Esophagus muscularis mucosa (tissue), 4 donors: ENCODE data around the gene CDH4. TPM values are rescaled to one million over a fixed set of nuclear protein-coding genes. Genes with fewer than 3 reads are reported as not detected.

Experiments
- DNase-seq: peaks from one replicate; pipeline ENCODE4 v3.0.0-alpha.2; 2017; ENCODE audit errors: extremely low spot score
- H3K27ac ChIP-seq, 4 donors: fragments of 200-600 bp; sonication (generic); replicated peaks in 1 of 4; 1 replicate in 3 of 4; 2 replicates in 1 of 4; pipeline ENCODE4 v1.5.1; 2016 to 2019; ENCODE audit warnings: mild to moderate bottlenecking in 1 of 4
- H3K27me3 ChIP-seq, 4 donors: fragments of 200-600 bp; sonication (generic); one replicate each; pipeline versions ENCODE4 v1.5.1 to v1.6.0; 2016 to 2019
- H3K36me3 ChIP-seq, 4 donors: fragments of 200-600 bp; sonication (generic); one replicate each; pipeline ENCODE4 v1.5.1; 2016 to 2019
- H3K4me1 ChIP-seq, 4 donors: fragments of 200-600 bp; sonication (generic); one replicate each; pipeline ENCODE4 v1.5.1; 2016 to 2019
- H3K4me3 ChIP-seq, 4 donors: fragments of 200-600 bp; sonication (generic); 1 replicate in 2 of 4; 2 replicates in 2 of 4; pipeline ENCODE4 v1.5.1; 2016 to 2019; ENCODE audit warnings: mild to moderate bottlenecking in 4 of 4, moderate library complexity in 1 of 4
- H3K9me3 ChIP-seq, 4 donors: fragments of 200-600 bp; sonication (generic); 1 replicate in 3 of 4; 2 replicates in 1 of 4; pipeline ENCODE4 v1.5.1; 2016 to 2019
- CTCF ChIP-seq, 3 experiments: fragments of 200-600 bp in 2 of 3; fragments of 450-650 bp in 1 of 3; sonication (generic) in 2 of 3; IDR thresholded peaks; one replicate each; pipeline ENCODE4 v1.5.1; 2017 to 2019; ENCODE audit warnings: antibody characterized with exemption in 3 of 3, mild to moderate bottlenecking in 2 of 3, moderate library complexity in 1 of 3
- EP300 ChIP-seq: sonication (generic); formaldehyde crosslinking; IDR thresholded peaks from one replicate; pipeline ENCODE4 v1.6.1; 2017; ENCODE audit warnings: antibody characterized with exemption
- POLR2A ChIP-seq: fragments of 450-650 bp; IDR thresholded peaks from one replicate; pipeline ENCODE4 v1.6.1; 2017; ENCODE audit warnings: antibody characterized with exemption, moderate library complexity, mild to moderate bottlenecking, low read depth
- POLR2AphosphoS5 ChIP-seq, 2 donors: sonication (generic); formaldehyde crosslinking; IDR thresholded peaks; one replicate each; pipeline ENCODE4 v1.6.1; 2017; ENCODE audit warnings: antibody characterized with exemption in 2 of 2
- WGBS: methylation state at CpG from one replicate; pipeline ENCODE4 v1.1.5; 2018; 5-methylcytosine and 5-hydroxymethylcytosine counted together
- intact Hi-C: fragments of 100-400 bp; cut with DNase I; formaldehyde crosslinking; loops from one replicate; pipeline ENCODE4 v1.15.1; 2023
- total RNA-seq, 4 donors: library from RNA; depleted of rRNA; stranded (reverse); fragments of >200 nt; gene quantifications; one replicate each; pipeline versions ENCODE4 v1.1.0 to v1.2.1, GENCODE V29; 2016

Gene CDH4
- total RNA-seq, 4 donors from 2014 or later: 0.42 to 1.3 (median 0.48) TPM

- 76% methylated on average over 13 of the region's 13 CpGs for WGBS
- Histone ChIP-seq H3K4me3 (no peak overlapping the region), H3K27me3 (peaks cover 0 to 16% (median 0%) of the 10 kb centered on the region in 4 donors), H3K27ac (no peak overlapping the region), H3K4me1 (no peaks in the 10 kb centered on the region), H3K9me3 (no peaks in the 10 kb centered on the region), H3K36me3 (no peaks in the 10 kb centered on the region)
- TF ChIP-seq EP300 (no peak), POLR2A (no peak), POLR2AphosphoS5 (IDR thresholded peaks at IDR 0.05) (no peak), CTCF (IDR thresholded peaks at IDR 0.05) (no peak)
- no peak for DNase-seq
- intact Hi-C loops: no loop called here
Observed at GRCh38 chr20:61862881-61863280, 610.8 kb downstream of the CDH4 start.

DNA sequence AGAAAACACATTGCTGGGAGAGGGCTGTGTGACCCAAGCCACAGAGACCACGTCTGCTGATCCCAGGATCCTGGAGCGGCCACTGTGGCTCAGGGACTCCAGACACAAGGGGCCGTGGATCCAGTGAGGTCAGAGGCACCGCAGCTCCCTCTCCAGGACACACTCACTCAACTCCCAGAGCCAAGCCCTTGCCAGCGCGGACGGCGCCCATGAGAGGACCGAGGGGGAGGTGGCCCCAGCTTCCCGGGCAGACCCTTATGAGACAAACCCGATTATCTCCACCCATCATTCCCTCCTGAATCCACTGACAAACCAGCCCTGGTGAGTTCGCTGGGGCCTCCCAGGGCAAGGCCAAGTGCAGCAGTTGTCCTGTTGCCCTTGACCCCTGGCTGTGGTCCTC, 612.4 kb downstream of the CDH4 start:
- DNase-seq: no peak
- WGBS: no CpG with 5 or more reads among the region's 12 CpGs
- peaks cover 0 to 16% (median 0%) of the 10 kb centered on the region in 4 donors for H3K27me3 ChIP-seq
- no peak overlapping the region for H3K27ac ChIP-seq
- no peaks in the 10 kb centered on the region for H3K36me3 ChIP-seq
- TF ChIP-seq POLR2AphosphoS5 (IDR thresholded peaks at IDR 0.05) (no peak), EP300 (no peak), POLR2A (no peak), CTCF (IDR thresholded peaks at IDR 0.05) (no peak)
- H3K9me3 ChIP-seq: no peaks in the 10 kb centered on the region
- H3K4me3 ChIP-seq: no peak overlapping the region
- intact Hi-C loops: no loop called here
- H3K4me1 ChIP-seq: no peaks in the 10 kb centered on the region

- H3K36me3 ChIP-seq: no peaks in the 10 kb centered on the region
- DNase-seq: no peak
- TF ChIP-seq CTCF (IDR thresholded peaks at IDR 0.05) (no peak), EP300 (no peak), POLR2A (no peak), POLR2AphosphoS5 (IDR thresholded peaks at IDR 0.05) (no peak)
- no peak overlapping the region for H3K27ac ChIP-seq
- H3K9me3 ChIP-seq: no peaks in the 10 kb centered on the region
- H3K4me3 ChIP-seq: no peak overlapping the region
- intact Hi-C loops: no loop called here
- peaks cover 0 to 16% (median 0%) of the 10 kb centered on the region in 4 donors for H3K27me3 ChIP-seq
- H3K4me1 ChIP-seq: no peaks in the 10 kb centered on the region
- WGBS: 93% methylated on average over 1 of the region's 1 CpG
Observed at GRCh38 chr20:61865353-61865752, 613.3 kb downstream of the CDH4 start.

DNA sequence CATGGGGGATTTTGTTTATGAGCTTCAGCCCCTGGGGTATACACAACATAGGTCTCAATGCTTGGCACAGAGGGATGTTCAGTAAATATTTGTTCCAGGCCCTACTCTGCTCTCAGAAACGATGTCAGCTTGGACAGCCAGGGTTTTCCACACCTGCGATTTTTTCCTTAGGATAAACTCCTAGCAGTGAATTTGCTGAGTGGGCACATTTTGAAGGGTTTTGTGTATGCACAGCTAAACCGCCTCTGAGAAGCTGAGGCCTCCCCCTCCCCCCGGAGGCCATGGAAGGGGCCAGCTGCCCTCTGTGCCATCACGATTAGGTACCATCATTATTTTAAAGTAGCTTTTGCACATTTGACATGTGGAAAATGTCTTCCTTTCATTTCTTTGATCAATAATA, 614.1 kb downstream of the CDH4 start:
- Histone ChIP-seq H3K27ac (no peak overlapping the region), H3K27me3 (peaks cover 0 to 16% (median 0%) of the 10 kb centered on the region in 4 donors), H3K4me1 (no peaks in the 10 kb centered on the region), H3K9me3 (peaks cover 0 to under 1% (median 0%) of the 10 kb centered on the region in 4 donors), H3K4me3 (no peak overlapping the region), H3K36me3 (no peaks in the 10 kb centered on the region)
- WGBS: 49% methylated on average over 5 of the region's 5 CpGs
- TF ChIP-seq POLR2A (no peak), CTCF (IDR thresholded peaks at IDR 0.05) (no peak)
- no peak for DNase-seq
- intact Hi-C loops: no loop called here

GRCh38 chr20:61868006-61868405, 615.9 kb downstream of the CDH4 start:
- WGBS: 83% methylated on average over 12 of the region's 13 CpGs
- peaks cover 0 to 12% (median 0%) of the 10 kb centered on the region in 4 donors for H3K9me3 ChIP-seq

More at GRCh38 chr20:61868006-61868405, 615.9 kb downstream of the CDH4 start:
- H3K36me3 ChIP-seq: no peaks in the 10 kb centered on the region
- no peak for DNase-seq
- peaks cover 0 to 19% (median 0%) of the 10 kb centered on the region in 4 donors for H3K27me3 ChIP-seq
- TF ChIP-seq POLR2AphosphoS5 (IDR thresholded peaks at IDR 0.05): no peak
- TF ChIP-seq CTCF (IDR thresholded peaks at IDR 0.05): no peak
- no peak for TF ChIP-seq EP300
- no peak for TF ChIP-seq POLR2A
- intact Hi-C loops: no loop called here
- no peak overlapping the region for H3K27ac ChIP-seq
- H3K4me3 ChIP-seq: no peak overlapping the region
- H3K4me1 ChIP-seq: no peaks in the 10 kb centered on the region
